NCI-H1436 treated with DMSO at 0.1 percent for 48 hours (cell line): ENCODE measurements around the gene RAB3IP.
"Not testable (repeated sequence)": the region's sequence is repeated elsewhere in the genome, so short reads cannot be mapped to it uniquely, and the experiment has no call there.

ENCODE experiments used
- DNase-seq: peaks from one replicate; lab custom pipeline; 2025; lab: John Stamatoyannopoulos, UW

The RAB3IP gene

GRCh38 chr12:69836015-69836414 is 97.4 kb downstream of the RAB3IP start:
- no peak for DNase-seq

- no peak for DNase-seq
These were observed 98.5 kb downstream of the RAB3IP start for GRCh38 chr12:69837191-69837590.

- no peak for DNase-seq
These were observed 99.2 kb downstream of the RAB3IP start for GRCh38 chr12:69837657-69838415.

DNA sequence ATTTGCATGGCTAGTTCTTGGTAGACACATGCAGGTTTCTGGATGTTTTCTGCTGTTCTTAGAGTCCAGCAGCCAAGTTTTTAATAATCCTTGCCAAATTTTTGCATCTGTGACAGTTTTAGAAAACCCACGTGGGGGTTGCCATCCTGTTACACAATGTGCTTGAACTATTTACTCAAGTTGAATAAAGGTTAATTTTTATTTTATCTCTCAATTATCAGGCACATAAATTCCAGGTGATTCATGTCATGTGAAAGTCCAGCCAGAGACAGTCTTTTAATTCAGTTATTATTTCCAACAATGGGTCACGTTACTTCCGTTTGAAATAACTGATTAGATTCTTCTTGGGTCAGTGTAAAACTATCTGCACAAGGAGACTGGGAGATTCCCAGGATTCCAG is 102.1 kb downstream of the RAB3IP start:
- no peak for DNase-seq

- DNase-seq: no peak
These were observed 104.9 kb downstream of the RAB3IP start for GRCh38 chr12:69843608-69844007.

- DNase-seq: no peak
These were observed 105.8 kb downstream of the RAB3IP start for GRCh38 chr12:69844416-69844815.

DNA sequence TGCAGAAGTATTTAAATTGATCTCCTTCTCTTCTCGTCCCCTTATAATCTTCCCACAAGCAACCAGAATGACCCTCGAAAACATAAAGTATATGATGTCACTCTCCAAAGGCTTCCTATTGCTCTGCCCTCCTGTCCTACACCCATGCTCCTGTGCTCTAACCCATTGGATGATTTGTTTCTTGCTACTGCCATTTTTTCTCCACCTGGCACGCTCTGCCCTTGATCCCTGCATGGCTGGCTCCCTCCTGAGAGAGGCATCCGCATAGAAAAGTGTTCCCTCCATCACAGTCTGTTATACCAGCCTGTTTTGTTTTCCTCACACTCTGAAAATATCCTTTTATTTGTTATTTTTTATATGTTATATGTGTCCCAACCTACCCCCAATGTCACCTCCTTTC is 106.2 kb downstream of the RAB3IP start:
- DNase-seq: no peak

DNA sequence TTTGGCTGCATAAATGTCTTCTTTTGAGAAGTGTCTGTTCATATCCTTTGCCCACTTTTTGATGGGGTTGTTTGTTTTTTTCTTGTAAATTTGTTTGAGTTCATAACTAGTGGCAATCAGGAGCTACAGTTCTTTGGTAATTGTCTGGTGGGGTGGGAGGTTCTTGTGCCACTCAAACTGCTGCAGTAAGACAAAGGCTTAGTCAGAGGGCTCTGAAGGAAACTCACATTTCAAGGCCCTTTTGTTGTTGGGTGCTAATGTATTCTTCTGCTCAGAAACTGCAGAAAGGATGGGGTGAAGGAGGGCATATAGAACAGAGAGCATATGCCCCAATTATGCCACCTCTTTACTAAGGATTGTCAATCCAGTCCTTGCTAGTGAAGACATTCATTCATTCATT is 108.3 kb downstream of the RAB3IP start:
- DNase-seq: no peak

GRCh38 chr12:69851976-69852375 is 113.3 kb downstream of the RAB3IP start:
- no peak for DNase-seq

DNA sequence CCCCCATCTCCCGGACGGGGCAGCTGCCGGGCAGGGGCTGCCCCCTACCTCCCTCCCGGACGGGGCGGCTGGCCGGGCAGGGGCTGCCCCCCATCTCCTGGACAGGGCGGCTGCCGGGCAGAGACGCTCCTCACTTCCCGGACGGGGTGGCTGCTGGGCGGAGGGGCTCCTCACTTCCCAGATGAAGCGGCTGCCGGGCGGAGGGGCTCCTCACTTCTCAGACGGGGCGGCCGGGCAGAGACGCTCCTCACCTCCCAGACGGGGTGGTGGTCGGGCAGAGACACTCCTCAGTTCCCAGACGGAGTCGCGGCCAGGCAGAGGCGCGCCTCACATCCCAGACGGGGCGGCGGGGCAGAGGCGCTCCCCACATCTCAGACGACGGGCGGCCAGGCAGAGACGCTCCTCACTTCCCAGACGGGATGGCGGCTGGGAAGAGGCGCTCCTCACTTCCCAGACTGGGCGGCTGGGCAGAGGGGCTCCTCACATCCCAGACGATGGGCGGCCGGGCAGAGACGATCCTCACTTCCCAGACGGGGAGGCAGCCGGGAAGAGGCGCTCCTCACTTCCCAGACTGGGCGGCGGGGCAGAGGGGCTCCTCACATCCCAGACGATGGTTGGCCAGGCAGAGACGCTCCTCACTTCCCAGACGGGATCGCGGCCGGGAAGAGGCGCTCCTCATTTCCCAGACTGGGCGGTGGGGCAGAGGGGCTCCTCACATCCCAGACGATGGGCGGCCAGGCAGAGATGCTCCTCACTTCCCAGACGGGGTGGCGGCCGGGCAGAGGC is 114.7 kb downstream of the RAB3IP start:
- DNase-seq: not testable (repeated sequence)

DNA sequence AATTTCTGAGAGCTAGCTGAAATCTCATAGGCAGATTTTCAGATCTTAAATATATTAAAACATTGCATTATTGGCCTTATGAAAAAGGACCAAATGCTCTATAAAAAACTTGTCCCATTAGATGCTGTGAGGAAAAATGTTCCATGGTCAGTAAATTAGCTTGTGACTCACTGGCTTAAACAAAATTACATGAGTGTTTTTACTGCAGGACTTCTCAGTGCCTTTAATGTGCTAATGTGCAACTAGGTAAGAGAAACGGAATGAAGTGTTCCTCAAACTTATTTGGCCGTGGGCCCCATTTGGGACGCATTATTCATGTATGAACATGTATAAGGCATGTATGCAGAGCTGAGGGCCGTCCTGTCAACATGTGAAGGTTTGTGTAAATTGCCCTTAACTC is 128.0 kb downstream of the RAB3IP start:
- no peak for DNase-seq

DNA sequence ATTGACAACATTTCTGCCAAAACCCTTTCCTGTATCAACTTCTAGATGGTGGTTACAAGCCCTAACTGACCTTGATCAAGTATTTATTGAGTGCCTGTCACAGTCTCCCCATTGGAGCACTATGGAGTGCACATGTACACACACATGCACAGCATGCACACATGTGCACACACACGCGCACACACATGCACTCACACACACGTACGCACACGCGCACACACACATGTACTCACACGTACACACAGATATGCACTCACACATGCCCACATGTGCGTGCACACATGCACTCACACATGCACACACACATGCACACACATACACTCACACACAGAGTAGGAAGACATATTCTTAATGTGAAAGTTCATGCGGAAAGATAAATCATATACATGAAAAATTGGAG is 130.0 kb downstream of the RAB3IP start:
- DNase-seq: no peak

GRCh38 chr12:69872804-69873203 is 134.1 kb downstream of the RAB3IP start:
- DNase-seq: no peak
